ENCODE measurements around the gene TLR9.

DNA sequence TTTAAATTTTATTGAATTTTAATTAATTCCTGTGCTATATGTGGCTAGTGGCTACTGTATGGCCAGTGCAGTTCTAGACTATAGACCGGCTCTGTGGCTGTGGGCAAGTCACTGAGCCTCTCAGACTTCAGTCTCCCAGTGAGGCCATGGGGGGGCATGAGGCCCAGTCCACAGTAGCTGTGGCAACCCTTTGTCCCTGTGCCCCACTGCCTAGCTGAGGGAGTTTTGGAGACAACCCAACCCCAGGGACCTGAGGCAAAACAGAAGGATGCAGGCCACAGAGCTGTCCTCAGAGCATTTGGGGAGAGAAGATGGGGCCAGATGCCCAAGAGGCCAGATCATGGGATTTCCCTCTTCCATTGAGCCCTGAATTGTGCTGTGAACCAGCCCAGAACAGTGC is 52.3 kb downstream of the TLR9 start:
- TF ChIP-seq POLR2A (IDR thresholded peaks at IDR 0.05; ENCODE audit: low read length) = no peak
- no peak for TF ChIP-seq GATA1 (IDR thresholded peaks at IDR 0.05; ENCODE audit: low read depth, low read length)

All from erythroblast (primary cell).